HG02852 (cell line): Measurements from ENCODE around the gene SH3RF3.

Source experiments
- ATAC-seq: cut with Tn5 transposase; IDR thresholded peaks from one replicate; pipeline ENCODE4 v1.9.1; 2021; ENCODE audit warnings: mild to moderate bottlenecking, moderate library complexity; ENCODE audit not compliant: unreplicated experiment

Gene SH3RF3

DNA sequence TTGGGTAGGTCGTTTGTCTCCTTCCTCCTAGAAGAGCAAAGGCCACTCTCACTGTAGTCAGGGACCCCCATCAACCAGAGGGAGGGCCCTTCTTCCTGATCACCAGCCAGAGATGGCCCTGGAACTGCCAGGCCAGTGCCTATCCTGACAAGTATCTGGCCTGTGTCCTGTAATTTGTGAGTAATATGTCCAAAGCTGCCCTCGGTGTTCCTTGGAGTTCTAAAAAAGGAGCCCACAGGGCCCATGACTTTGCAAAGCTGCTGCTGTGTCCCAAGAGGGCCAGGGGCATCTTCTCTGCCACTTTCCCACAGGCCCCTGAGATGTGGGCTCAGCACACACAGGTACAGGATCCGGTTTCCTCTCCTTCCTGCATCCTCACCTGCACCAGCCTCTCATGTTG is 272.4 kb downstream of the SH3RF3 start:
- ATAC-seq = no peak

DNA sequence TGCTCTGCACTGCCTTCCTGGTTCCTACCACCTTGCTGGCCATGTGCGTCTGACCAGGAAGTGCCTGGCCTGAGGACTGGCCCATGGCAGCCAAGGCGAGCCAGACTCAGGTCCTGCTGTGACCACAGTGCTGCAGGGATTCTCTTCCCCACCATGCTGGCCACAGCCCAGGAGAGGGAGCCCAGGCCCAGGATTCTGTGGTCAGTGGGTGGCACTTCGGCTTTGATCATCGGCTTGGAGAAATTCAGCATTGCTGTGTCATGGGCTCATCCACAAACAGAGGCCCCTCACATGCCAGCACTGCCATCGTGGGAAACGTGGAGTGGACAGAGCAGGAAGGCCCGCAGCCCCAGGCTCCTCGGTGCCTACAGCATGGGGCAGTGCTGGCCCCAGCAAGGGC is 273.2 kb downstream of the SH3RF3 start:
- ATAC-seq = no peak

DNA sequence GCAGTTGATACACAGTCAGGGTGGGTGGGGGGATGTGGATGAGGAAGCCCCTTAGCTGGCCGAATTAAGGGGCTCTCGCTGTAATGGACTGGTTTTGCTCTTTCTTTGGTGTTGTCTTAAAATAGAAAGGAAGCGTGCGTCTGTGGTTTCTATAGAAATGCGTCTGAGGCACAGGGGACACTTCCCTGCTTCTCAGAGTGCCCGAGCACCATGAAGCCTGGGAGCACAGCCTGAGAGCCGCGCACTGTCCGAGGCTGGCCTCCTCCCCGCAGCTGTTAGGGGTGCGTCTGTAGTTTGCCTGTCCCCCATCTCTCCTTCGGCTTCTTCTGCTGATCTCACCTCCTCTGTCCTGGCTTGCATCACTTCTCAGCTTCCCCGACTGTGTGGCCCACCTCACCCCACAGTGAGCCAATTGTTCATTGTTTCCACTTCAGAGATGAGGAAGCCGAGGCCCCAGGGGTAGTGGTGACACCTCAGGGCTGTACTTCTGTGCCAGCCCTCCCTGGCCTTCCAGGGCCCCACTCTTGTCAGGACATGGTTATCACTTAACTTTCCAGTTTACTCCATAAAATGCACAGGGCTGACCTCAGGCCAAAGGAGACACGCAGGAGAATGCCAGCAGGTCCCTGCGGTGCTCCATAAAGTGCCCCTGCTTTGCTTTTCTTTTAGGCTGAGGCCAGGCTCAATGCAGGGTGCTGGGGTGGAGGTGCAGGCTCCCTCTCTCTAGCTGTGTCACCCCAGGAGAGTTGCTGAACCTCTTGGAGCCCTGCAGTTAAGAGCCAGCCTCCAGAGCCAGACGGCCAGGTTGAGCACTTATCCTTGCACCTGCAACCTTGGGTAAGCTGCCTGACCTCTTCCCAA is 274.2 kb downstream of the SH3RF3 start:
- no peak for ATAC-seq

DNA sequence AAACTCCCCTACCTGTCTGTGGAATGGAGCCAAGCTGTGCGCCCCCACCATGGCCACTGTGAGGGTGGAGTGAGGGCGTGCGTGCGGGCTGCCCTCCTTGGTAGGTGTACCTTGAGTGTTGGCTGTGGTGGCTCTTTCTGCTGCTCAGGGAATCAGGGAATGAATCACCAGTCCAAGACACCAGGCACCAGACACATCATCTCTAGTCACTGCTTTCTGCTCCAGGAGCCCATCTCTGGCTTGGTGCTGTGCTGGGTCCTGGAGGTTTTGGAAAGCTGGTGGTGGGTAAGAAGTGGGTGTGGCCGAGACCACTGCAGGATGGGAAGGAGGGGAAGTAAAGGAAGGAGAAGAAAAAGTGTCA is 274.8 kb downstream of the SH3RF3 start:
- ATAC-seq = no peak

DNA sequence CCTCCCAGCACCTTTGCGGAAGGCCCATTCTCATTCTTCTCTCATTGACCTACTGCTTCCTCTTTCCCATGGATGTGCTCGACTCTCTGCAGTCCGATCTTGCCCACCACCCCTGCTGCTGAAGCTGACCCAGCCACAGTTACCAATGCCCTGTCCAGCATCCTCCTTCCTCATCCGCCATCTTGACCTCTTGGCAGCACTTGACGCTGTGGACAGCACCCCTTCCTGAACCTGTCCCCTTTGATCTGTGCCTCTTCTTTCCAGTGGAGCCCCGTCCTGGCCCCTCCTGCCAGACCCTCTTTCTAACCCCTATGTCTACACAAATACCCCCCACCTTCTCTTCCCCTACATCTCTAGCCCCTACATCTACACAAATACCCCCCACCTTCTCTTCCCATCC is 275.7 kb downstream of the SH3RF3 start:
- no peak for ATAC-seq

DNA sequence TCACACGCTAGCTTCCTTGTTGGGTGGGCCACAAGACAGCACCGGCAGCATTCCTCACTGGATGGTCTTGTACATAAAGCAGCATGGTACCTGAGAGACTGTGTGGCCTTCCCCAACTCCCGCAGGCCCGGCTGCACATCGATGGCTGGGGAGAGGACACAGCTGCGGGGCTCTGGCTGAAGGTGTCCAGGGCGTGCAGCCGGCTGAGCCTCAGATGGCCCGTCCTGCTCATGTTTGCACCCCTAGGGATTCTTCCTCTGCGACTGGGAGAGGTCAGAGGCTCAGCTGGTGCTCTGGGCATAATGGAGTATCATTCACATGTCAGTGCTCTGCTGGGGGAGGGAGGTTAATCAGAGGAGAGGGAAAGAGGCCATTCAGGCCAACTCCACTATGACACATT is 276.9 kb downstream of the SH3RF3 start:
- ATAC-seq = no peak

DNA sequence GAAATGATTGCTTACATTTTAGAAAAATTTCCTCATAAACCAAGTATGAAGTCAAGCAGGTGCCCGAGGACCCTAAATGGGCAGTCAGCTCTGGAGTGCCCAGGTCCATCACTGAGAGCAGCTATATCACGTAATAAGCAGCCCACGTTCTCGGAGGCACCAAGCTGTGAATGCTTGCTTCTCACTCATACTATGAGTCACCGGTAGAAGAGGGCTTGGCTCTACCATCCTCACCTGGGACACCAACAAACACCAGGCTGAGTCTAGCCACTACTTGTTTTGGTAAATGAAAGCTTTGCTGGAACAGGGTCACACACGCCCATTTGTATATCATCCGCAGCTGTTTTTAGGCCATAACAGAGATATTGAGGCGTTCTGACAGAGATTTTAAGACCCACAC is 277.3 kb downstream of the SH3RF3 start:
- no peak for ATAC-seq

DNA sequence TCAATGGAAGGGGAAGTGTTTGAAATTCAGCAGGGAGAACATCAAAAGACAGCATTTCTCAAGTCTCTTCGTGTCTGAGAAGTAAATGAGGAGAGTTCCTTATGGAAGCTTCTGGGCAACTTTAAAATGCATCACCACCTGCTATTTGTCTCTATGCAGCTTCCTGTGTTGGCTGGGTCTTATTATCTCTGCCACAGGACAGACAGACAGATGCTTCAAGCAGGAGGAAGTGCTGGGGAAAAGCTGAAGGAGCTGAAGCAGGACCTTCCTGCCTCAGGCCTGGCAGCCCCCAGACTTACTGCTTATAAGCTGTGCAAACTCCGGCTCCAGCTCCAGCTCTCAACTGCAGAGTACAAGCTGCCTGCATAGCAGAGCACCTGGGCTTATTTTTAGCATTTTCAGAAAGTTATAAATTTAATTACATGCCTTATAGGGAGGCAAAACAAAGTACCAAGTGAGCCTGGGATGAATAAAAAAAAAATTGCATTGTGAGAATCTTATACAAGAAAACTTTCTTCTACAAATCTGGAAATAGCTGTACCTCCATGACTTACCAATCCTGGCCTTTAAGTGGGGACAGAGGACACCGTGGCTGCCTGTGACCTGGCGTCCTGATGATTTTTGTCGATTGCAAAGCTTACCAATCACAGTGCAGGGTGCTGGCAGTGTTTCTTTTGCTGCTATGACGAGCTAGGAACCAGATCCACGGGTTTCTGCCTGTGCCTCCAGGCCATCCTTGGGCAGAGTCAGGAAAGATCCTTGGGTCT is 278.5 kb downstream of the SH3RF3 start:
- no peak for ATAC-seq

DNA sequence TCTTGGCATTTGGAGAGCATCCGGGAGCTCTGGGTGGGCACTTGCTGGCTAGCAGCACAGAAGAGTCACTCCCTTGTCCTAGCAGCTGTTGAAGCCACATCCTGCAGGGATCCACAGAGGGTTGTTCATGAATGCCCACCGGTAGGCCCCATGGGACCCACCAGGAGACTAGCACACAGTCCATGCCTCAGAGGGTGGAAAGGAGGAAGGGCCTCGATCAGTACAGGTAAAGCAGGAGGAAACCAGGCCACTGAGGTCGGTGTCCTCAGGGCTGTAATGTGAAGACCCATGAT is 279.0 kb downstream of the SH3RF3 start:
- ATAC-seq = no peak

DNA sequence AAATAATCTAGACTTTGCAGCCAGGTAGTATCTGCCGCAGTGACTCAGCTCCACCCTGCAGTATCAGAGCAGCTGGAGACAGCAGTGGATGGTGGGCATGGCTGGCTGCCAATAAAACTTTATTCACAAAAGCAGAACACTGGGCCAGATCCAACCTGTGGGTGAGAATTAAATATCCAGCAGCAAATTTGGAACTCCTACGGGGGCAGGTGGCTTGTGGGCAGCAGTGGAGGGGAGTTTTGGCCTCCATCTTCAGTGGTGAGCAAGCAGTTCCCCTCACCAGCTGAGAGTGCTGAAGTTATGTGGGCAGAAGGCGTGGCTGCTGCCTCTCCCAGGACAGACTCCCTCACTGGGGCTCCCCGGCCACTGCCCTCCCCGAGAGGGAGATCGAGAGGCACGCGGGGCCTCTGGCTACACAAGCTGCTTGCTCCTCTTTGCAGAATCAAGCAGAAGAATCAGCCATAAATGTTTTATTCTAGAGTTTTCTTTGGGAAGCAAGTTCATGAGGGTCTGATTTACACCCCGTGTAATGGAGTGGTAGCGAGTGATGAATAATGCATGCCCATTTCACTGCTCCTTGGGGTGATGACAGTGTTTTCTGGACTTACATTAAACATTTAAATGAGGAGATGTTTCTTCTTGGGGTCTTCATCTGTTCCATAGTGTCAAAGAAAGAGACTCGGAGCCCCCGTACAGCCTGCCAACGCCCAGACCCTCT is 280.5 kb downstream of the SH3RF3 start:
- ATAC-seq = no peak

DNA sequence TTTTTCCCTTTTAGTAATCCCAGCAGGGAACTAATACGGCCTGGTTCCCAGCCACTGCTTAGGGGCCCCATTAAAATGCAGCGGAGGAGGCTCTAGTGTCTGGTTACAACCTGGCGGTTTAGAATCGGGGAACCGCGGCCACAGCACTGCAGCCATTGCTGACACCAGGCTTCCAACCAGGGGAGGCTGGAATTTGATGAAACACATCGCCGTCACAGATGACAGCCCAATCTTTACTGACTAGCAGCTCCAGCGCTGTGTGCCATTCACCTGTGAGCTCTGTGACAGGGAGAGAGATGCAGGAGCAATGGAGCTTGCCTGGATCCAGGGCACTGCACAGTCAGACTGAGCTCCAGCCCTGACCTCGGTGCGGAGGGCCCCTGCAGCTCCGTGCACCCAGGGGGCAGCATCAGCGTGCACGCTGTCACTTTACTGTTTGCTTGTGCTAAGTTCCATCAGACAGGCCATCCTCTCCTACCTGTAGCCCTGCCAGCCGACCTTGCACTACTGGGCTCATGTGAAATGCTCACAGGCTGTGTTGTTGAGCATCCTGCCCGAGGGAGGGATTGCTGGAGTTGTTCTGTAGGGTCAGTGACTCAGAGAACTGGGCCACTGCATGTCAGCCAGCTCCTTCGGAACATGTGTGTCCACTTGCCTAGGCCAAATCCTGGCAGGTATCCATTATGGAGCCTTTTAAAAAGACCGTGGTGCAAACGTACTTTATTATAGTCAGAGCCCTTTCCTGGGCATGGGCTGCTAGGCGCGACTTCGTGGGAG is 281.2 kb downstream of the SH3RF3 start:
- ATAC-seq = no peak

DNA sequence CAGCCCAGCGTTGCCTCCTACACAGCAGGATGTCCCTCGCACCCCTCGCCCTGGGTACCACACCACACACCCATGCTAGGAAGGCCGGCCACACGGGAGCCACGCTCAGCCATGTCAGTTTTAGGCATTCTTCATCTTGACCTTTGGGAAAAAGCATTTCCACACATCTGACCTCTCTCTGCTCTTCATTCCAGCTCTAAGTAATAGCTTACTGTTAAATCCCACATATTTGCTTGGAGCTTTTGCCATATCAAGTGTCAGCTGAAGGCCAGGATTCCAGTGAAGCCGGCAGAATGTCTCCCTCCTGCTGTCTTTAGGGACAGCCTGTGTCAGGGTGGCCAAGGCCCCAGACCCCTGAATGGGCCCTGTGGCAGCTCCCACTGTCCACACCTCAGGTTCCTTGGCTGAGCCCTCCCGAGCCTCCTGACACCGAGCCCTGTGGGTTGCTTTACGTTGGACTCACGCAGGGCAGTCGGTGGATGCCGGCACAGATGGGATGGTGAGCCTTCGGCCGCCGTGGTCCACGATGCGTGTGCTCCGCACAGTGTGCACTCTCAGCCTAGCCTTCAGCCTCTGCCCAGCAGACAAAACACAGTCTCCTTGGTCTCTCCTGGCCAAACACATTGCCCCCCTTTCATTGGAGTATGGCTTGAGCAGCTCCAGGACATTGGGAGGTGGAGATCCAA is 282.8 kb downstream of the SH3RF3 start:
- no peak for ATAC-seq

DNA sequence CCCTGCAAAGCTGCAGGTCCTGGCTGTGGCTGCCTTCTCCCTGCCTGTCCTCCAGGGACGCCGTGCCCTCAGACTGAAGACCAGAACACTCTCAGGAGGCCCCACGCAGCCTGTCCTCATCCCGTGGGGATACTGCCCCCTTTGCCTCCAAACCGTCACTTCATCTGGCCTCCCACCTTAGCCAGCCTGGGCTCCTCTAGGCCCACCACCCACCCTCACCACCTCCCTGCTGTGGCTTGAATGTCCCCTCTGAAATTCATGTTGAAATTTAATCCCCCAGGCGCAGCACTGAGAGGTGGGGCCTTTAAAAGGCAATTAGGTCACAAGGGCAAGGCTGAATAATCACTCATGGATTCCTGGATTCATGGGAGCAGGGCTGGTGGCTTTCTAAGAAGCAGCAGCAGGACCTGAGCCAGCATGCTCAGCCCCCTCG is 286.6 kb downstream of the SH3RF3 start:
- ATAC-seq = no peak

DNA sequence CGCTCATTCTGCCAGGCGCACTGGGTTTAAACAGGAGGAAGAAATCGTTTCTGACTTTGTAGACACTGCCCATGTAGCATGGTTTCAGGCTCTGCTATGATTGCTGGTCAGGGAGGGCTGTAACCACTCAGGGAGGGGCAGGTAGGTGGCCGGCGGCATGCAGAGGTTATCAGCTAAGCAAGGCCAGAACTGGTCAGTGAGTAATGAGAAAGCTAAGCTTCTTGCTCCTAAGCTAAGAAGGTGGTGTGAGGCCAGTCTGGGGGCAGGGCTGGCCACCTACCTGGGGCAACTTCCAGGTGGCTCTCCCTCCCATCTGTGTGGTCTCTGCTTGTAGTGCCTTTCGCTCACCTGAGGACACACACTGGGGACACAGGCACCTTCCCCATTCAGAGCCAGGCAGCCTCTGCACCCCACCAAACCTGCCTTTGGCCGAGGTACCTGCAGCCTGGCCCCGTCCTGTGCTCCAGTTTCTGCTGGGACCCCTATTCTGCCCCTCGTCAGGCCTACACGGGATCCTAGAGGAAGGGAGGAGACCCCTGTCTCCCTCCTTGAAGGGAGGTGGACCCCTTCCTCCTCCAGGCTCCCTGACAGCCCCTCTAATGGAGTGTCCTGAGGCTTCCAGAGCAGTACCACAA is 288.8 kb downstream of the SH3RF3 start:
- no peak for ATAC-seq

DNA sequence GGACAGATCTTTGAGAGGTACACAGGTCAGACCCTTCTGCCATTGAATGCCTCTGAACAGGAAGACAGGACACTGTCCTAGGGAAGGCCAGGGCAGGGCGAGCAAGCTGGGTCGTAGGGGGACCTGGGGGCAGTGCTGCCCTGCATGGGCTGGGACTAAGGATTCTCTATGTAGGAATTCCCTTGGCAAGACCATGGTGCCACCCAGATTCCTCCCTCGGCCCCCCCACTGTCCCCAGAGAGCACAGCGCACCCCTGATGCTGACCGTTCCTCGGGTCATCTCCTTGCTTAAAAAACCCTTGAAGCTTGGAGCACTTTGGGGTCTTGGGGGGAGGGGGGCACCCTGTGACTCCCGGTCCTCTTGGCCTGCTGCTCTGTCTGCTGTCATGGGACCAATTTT is 289.7 kb downstream of the SH3RF3 start:
- no peak for ATAC-seq

DNA sequence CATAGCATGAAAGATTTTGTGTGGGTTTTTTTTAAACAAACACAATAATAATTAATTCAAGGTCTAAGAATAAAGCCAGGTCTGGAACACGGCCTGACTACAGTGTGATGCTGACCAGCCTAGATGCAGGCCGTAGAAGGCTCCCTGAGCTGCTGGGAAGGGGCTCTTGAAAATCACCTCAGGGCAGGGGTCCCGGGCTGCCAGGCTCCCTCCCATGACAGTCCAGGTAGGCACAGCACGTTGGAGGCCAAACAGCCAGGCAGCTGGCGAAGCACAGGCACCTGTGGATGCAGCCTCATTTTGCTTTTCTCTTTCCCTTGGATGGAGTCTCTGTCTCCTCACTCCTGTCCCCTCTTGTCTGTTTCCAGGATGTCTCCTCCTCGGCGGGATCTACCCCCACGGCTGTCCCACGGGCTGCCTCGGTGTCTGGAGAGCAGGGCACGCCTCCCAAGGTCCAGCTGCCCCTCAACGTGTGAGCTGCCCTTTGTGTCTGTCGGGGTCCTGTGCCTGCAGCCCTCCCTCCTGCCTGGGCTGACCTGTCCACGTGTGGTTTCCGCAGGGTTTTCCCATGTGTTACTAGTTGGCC is 290.3 kb downstream of the SH3RF3 start:
- no peak for ATAC-seq

DNA sequence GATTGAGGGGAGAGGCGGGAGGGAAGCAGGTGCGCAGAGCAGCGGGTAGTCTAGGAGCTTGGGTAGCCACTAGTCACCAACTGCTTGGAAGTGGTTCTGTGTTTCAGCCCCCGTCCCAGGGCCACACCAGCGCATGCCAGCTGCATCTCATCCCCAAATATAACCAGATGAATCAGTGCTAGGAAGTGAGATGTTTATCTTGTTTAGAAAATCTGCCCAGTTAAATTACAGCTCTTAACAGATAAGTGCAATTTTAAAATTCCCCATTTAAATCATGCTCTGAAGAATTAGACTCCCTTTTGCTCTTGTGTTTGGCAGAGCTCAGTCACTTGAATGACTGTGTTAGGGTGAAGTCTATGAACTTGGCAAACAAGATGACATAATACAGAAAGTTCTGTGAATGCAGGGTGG is 291.0 kb downstream of the SH3RF3 start:
- ATAC-seq = no peak

DNA sequence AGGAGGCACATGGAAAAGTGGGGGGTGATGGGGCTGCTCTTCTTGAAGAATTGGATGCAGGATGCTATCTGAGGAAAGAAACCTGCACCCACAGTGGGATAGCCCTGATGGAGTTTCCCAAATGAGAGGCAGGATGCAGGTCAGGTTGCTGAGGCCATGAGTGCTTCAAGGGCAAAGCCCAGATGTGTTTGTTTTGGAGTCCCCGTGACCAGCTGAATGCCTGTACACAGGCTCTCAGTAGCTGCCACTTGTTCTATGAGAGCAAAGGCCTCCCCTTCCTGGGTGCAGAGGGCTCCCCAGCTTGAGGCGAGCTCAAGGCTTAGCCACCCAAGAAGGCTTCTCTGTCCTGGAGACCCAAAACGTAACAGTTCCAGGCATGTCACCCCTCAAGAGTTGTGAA is 292.1 kb downstream of the SH3RF3 start:
- no peak for ATAC-seq

DNA sequence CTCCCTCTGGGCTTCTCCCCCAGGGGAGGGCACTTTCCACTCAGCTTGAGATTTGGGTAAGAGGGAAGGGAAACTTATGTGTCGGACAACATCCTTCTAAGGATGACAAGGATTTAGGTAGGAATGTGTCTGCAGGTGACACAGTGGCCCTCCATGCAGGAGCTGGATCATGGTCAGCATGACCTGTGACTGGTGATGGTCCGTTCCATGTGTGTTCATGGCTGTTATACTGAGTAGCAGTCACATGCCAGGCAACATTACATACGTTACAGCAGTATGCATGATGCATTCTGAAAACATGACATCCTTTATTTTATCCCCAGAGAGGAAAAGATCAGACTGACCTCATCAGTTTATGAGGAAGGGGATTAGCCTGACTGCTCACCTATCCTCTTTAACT is 292.6 kb downstream of the SH3RF3 start:
- no peak for ATAC-seq
